Osteocyte (in vitro differentiated cells): ENCODE data around the gene SERPING1. TPM values are rescaled to one million over a fixed set of nuclear protein-coding genes. Genes with fewer than 3 reads are reported as not detected.
A peak's percentile ranks its signal among the peaks of the same experiment; 100 is the strongest.

Experiments used
- DNase-seq: peaks from one replicate; pipeline ENCODE4 v3.0.0; 2021; ENCODE audit warnings: mixed read lengths; ENCODE audit not compliant: unreplicated experiment; ENCODE audit errors: extremely low spot score
- H3K27ac Mint-ChIP-seq: one replicate; pipeline ENCODE4 v1.8.0; 2021; ENCODE audit warnings: mild to moderate bottlenecking, mixed read lengths; ENCODE audit not compliant: unreplicated experiment
- H3K27me3 Mint-ChIP-seq: one replicate; pipeline ENCODE4 v1.8.0; 2021; ENCODE audit warnings: mixed read lengths; ENCODE audit not compliant: unreplicated experiment
- H3K36me3 Mint-ChIP-seq: one replicate; pipeline ENCODE4 v1.8.0; 2021; ENCODE audit warnings: mixed read lengths; ENCODE audit not compliant: unreplicated experiment
- H3K4me1 Mint-ChIP-seq: one replicate; pipeline ENCODE4 v1.8.0; 2021; ENCODE audit warnings: mixed read lengths; ENCODE audit not compliant: unreplicated experiment
- H3K4me3 Mint-ChIP-seq: one replicate; pipeline ENCODE4 v1.8.0; 2021; ENCODE audit warnings: mild to moderate bottlenecking, moderate library complexity, mixed read lengths; ENCODE audit not compliant: unreplicated experiment
- H3K9me3 Mint-ChIP-seq: one replicate; pipeline ENCODE4 v1.8.0; 2021; ENCODE audit warnings: mixed read lengths; ENCODE audit not compliant: unreplicated experiment
- total RNA-seq: library from RNA; stranded (reverse); gene quantifications from 2 replicates; pipeline ENCODE4 v1.2.1, GENCODE V29; 2021
- TF ChIP-seq, protein P1 (sequence below): fragments of 200-600 bp; sonication (generic); IDR thresholded peaks from 2 replicates; pipeline ENCODE4 v1.5.0; 2021; ENCODE audit warnings: antibody characterized with exemption, mild to moderate bottlenecking, moderate library complexity

The SERPING1 gene
- total RNA-seq, 1 donor from 2014 or later: 21.9 TPM

DNA sequence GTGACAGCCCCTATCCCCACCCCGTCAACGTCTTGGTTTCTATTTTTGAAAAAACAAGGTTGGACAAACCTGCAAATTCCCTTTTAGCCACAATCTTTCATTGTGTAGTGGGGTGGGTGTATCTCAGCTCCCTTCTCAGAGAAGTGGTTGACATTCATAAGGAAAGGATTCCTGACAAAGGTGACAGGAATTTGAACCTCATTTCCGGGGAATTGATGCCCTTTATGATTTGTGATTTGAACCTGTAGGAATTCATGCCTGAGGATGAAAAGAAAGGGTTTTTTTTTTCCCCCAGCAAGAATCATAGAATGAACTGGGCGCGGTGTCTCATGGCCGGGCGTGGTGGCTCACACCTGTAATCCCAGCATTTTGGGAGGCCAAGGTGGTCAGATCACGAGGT is 37.8 kb downstream of the SERPING1 start:
- Mint-ChIP-seq H3K27me3 (peaks cover 37% of the 10 kb centered on the region), H3K36me3 (no peaks in the 10 kb centered on the region), H3K27ac (no peak overlapping the region), H3K9me3 (no peaks in the 10 kb centered on the region), H3K4me1 (peaks cover 26% of the 10 kb centered on the region), H3K4me3 (no peak overlapping the region)
- no peak for DNase-seq
- TF ChIP-seq, protein P1, sequence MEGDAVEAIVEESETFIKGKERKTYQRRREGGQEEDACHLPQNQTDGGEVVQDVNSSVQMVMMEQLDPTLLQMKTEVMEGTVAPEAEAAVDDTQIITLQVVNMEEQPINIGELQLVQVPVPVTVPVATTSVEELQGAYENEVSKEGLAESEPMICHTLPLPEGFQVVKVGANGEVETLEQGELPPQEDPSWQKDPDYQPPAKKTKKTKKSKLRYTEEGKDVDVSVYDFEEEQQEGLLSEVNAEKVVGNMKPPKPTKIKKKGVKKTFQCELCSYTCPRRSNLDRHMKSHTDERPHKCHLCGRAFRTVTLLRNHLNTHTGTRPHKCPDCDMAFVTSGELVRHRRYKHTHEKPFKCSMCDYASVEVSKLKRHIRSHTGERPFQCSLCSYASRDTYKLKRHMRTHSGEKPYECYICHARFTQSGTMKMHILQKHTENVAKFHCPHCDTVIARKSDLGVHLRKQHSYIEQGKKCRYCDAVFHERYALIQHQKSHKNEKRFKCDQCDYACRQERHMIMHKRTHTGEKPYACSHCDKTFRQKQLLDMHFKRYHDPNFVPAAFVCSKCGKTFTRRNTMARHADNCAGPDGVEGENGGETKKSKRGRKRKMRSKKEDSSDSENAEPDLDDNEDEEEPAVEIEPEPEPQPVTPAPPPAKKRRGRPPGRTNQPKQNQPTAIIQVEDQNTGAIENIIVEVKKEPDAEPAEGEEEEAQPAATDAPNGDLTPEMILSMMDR: no peak

DNA sequence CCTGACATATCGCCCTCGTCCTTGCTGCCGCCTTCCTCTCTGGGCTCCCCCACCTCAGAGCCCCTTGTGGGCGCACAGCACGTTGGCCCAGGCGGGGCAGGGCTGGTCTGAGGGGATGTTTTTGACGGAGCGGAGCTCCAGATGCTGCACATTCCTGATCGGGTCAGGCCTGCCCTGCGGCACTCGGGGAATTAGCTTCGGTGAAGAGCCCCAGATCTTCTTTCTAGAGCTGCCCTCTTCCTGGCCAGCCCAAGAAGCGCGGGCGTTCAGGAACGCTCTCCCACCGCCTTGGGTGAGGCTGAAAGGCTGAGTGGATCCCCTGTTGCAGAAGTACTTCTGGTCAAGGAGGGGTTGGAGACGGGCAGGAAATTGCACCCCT is 40.1 kb downstream of the SERPING1 start:
- Mint-ChIP-seq H3K27me3 (peaks cover 17% of the 10 kb centered on the region), H3K27ac (peak overlapping the region; percentile 77), H3K4me3 (peak overlapping the region; percentile 92), H3K9me3 (no peaks in the 10 kb centered on the region), H3K36me3 (no peaks in the 10 kb centered on the region), H3K4me1 (peaks cover 38% of the 10 kb centered on the region)
- TF ChIP-seq, protein P1: no peak
- DNase-seq: no peak

DNA sequence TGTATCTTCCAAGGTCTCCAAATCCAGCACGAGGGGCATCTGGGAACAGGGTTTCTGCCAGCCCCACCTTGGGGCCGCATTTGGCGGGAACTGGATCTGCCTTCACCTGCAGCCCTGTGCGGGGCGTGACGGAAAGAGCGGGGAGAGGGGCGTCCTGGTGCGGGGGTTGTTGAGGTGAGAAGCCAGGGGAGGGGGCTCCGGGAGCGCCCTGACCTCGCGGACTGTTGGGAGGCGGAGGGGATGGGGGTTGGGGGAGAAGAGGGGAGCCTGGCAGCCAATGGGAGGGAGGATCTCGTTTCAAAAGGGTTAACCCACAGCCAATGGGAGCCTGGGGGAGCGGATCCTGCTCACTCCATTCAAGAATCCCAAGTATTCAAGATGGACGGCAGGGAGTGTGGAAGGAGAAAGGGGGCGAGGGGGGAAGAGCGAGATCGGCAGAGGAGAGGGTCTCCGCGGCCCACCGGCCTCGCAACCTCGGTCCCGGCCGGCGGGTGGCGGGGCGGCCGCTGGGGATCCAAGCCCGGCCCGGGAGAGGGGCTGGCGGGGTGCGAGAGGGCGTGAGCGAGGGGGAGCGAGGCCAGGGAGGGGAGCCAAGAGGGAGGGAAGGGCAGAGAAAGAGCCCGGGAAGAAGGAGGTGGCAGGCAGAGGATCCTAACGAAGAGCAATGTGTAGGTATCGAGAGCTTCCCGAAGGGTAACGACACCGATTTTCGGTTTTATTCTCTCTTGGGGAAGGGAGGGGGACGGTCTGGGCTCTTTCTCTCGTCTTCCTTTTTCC is 40.7 kb downstream of the SERPING1 start:
- TF ChIP-seq, protein P1: no peak
- Mint-ChIP-seq H3K27ac (peak overlapping the region; percentile 83), H3K4me3 (peak overlapping the region; percentile 92), H3K4me1 (peaks cover 39% of the 10 kb centered on the region), H3K27me3 (peaks cover 17% of the 10 kb centered on the region), H3K36me3 (no peaks in the 10 kb centered on the region), H3K9me3 (no peaks in the 10 kb centered on the region)
- DNase-seq: peak; percentile 89

DNA sequence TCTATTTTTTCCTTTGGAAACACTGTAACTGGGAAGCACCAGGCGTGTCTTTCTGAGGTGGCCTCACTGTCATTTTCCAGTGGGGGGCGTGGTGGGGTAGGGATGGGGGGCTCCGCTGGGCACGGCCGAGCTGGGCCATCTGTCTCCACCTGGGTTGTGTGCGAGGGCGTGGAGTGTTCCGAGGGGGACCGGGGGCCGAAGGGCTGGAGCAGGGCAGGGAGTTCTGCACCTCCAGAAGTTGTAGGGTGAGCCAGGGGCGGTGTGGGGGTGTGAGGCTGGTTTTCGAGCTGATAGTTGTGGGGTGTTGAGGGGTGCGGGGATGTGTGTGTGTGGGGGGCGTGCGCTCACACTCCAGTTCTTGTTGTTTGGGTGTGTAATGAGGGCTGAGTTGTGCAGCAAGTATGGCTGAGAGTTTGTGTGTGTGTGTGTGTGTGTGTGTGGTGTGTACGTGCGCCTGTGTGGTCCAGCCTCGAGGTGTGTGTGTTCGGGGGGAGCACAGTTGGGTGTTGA is 41.4 kb downstream of the SERPING1 start:
- peak overlapping the region; percentile 92 for H3K4me3 Mint-ChIP-seq
- H3K27ac Mint-ChIP-seq: peak overlapping the region; percentile 83
- H3K9me3 Mint-ChIP-seq: no peaks in the 10 kb centered on the region
- no peak for DNase-seq
- TF ChIP-seq, protein P1: no peak
- no peaks in the 10 kb centered on the region for H3K36me3 Mint-ChIP-seq
- peaks cover 44% of the 10 kb centered on the region for H3K4me1 Mint-ChIP-seq
- H3K27me3 Mint-ChIP-seq: peaks cover 12% of the 10 kb centered on the region

DNA sequence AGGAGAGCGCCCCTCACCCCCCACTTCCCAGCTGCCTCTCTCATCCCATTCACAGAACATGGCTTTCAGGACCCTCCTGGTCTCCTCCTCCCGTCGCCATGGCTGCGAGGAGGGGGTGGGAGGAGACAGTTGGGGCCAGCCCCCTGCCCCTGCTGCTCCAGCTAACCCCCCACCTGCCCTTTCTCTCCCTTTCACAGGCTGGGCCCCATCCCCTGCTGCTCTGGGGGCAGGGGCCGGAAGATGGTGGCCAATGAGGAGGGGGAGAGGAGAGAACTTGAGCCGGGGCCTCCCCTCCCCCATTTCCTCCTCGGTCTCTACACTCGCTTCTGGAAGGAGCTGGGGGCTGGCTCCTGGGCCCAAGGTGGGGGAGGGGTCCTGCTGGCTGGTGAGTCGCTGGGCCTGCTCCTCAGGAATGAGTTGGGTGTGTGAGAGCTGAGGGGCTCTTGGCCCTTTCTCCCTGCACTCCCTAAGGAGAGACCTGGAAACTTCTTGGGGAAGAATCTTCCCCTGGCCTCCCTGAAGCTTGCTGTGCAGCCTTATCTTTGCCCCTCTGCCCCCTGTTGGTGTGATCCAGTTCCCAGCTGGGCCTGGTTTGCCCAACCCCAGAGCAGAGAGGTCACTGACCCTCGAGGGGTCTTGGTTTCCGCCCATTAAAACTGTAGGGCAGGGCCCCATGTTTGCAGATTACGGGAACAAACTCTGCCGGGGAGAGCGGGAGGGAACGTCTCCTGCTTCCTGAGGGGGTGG is 42.0 kb downstream of the SERPING1 start:
- peaks cover 7% of the 10 kb centered on the region for H3K27me3 Mint-ChIP-seq
- peaks cover 45% of the 10 kb centered on the region for H3K4me1 Mint-ChIP-seq
- TF ChIP-seq, protein P1: no peak
- H3K36me3 Mint-ChIP-seq: no peaks in the 10 kb centered on the region
- peak overlapping the region; percentile 92 for H3K4me3 Mint-ChIP-seq
- no peak for DNase-seq
- no peaks in the 10 kb centered on the region for H3K9me3 Mint-ChIP-seq
- peak overlapping the region; percentile 83 for H3K27ac Mint-ChIP-seq
